ENCODE results near the gene APOO. TPM values are rescaled to one million over a fixed set of nuclear protein-coding genes. Genes with fewer than 3 reads are reported as not detected.

Gene APOO
- polyA plus RNA-seq, 1 donor from 2014 or later = 42.5 TPM

DNA sequence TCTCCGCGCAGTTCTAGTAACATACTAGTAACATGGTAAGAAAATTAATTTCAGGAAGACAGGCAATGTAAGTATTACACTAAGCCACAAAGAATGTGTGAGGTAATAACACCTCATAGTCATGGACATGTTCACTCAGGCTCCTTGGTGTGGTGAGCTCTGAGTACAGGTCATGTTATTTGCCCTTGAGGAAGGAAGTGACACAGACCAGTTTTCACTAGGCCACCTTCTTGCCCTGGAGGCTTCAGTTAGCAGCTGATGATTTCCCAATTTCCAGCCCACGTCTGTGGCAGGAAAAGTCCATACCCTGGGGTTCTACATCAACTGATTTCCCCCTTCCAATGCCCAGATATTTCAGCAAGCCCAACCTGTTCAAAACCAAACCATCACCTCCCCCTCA, 6.7 kb downstream of the APOO start:
- Histone ChIP-seq H3K27me3 (ENCODE audit: insufficient read depth, low read depth, low read length) (no peaks in the 10 kb centered on the region), H3K4me3 (ENCODE audit: low read length) (no peak overlapping the region), H3F3A (ENCODE audit: insufficient read depth, low read length, poor library complexity, severe bottlenecking) (no peaks in the 10 kb centered on the region), H3K9me3 (ENCODE audit: low read length) (no peaks in the 10 kb centered on the region), H3K9me2 (ENCODE audit: insufficient read depth, low read length) (no peaks in the 10 kb centered on the region), H3K79me2 (replicated peaks; ENCODE audit: insufficient read depth, low read length) (no peaks in the 10 kb centered on the region), H3K4me2 (ENCODE audit: low read length) (no peak overlapping the region), H4K20me1 (ENCODE audit: insufficient read depth) (no peaks in the 10 kb centered on the region), H3K36me3 (ENCODE audit: insufficient read depth, low read length) (no peaks in the 10 kb centered on the region), H2AFZ (ENCODE audit: low read depth, low read length) (no peak overlapping the region), H3K27ac (ENCODE audit: low read length) (no peak overlapping the region), H3K9ac (ENCODE audit: low read length) (no peak overlapping the region)
- TF ChIP-seq RAD21 (conservative IDR thresholded peaks at IDR 0.05) = no peak
- TF ChIP-seq EZH2 (IDR thresholded peaks at IDR 0.05; ENCODE audit: borderline replicate concordance, insufficient read depth, low read length, poor library complexity, severe bottlenecking) = no peak
- no peak for TF ChIP-seq EP300 (conservative IDR thresholded peaks at IDR 0.05; ENCODE audit: poor library complexity, severe bottlenecking)
- TF ChIP-seq TAF1 (IDR thresholded peaks at IDR 0.05; ENCODE audit: low read depth) = no peak
- TF ChIP-seq POLR2AphosphoS5 (IDR thresholded peaks at IDR 0.05) = no peak
- TF ChIP-seq, protein P1, sequence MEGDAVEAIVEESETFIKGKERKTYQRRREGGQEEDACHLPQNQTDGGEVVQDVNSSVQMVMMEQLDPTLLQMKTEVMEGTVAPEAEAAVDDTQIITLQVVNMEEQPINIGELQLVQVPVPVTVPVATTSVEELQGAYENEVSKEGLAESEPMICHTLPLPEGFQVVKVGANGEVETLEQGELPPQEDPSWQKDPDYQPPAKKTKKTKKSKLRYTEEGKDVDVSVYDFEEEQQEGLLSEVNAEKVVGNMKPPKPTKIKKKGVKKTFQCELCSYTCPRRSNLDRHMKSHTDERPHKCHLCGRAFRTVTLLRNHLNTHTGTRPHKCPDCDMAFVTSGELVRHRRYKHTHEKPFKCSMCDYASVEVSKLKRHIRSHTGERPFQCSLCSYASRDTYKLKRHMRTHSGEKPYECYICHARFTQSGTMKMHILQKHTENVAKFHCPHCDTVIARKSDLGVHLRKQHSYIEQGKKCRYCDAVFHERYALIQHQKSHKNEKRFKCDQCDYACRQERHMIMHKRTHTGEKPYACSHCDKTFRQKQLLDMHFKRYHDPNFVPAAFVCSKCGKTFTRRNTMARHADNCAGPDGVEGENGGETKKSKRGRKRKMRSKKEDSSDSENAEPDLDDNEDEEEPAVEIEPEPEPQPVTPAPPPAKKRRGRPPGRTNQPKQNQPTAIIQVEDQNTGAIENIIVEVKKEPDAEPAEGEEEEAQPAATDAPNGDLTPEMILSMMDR (IDR thresholded peaks at IDR 0.05; ENCODE audit: poor library complexity, severe bottlenecking) = no peak
- TF ChIP-seq, protein P2, sequence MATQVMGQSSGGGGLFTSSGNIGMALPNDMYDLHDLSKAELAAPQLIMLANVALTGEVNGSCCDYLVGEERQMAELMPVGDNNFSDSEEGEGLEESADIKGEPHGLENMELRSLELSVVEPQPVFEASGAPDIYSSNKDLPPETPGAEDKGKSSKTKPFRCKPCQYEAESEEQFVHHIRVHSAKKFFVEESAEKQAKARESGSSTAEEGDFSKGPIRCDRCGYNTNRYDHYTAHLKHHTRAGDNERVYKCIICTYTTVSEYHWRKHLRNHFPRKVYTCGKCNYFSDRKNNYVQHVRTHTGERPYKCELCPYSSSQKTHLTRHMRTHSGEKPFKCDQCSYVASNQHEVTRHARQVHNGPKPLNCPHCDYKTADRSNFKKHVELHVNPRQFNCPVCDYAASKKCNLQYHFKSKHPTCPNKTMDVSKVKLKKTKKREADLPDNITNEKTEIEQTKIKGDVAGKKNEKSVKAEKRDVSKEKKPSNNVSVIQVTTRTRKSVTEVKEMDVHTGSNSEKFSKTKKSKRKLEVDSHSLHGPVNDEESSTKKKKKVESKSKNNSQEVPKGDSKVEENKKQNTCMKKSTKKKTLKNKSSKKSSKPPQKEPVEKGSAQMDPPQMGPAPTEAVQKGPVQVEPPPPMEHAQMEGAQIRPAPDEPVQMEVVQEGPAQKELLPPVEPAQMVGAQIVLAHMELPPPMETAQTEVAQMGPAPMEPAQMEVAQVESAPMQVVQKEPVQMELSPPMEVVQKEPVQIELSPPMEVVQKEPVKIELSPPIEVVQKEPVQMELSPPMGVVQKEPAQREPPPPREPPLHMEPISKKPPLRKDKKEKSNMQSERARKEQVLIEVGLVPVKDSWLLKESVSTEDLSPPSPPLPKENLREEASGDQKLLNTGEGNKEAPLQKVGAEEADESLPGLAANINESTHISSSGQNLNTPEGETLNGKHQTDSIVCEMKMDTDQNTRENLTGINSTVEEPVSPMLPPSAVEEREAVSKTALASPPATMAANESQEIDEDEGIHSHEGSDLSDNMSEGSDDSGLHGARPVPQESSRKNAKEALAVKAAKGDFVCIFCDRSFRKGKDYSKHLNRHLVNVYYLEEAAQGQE (IDR thresholded peaks at IDR 0.05; ENCODE audit: borderline replicate concordance) = no peak
- TF ChIP-seq MXI1 (conservative IDR thresholded peaks at IDR 0.05; ENCODE audit: poor library complexity, severe bottlenecking) = no peak
- no peak for TF ChIP-seq SMC3 (conservative IDR thresholded peaks at IDR 0.05; ENCODE audit: poor library complexity)

DNA sequence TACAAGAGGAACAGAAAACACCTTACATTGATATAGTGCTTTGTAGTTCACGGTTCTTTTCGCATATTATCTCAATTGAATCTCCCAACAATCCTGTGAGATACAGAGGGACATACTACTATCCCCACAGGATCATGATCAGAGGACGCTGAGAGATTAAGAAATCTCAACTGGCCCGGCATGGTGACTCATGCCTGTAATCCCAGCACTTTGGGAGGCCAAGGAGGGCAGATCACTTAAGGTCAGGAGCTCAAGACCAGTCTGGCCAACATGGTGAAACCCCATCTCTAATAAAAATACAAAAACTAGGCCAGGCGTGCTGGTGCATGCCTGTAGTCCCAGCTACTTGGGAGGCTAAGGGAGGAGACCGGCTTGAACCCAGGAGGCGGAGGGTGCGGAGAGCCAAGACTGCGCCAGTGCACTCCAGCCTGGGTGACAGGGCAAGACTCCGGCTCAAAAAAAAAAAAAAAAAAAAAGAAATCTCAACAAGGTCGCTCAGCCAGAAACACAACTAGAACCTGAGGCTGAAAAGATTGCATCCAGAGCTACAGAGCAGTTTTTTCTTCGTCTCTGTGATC, 7.4 kb downstream of the APOO start:
- Histone ChIP-seq H3K9ac (ENCODE audit: low read length) (no peak overlapping the region), H3K27ac (ENCODE audit: low read length) (no peak overlapping the region)

More for the DNA sequence above, 7.4 kb downstream of the APOO start:
- TF ChIP-seq EP300 (conservative IDR thresholded peaks at IDR 0.05; ENCODE audit: poor library complexity, severe bottlenecking) = no peak
- Histone ChIP-seq H3F3A (ENCODE audit: insufficient read depth, low read length, poor library complexity, severe bottlenecking) (no peaks in the 10 kb centered on the region), H4K20me1 (ENCODE audit: insufficient read depth) (no peaks in the 10 kb centered on the region), H3K9me3 (ENCODE audit: low read length) (no peaks in the 10 kb centered on the region), H3K36me3 (ENCODE audit: insufficient read depth, low read length) (no peaks in the 10 kb centered on the region), H3K9me2 (ENCODE audit: insufficient read depth, low read length) (no peaks in the 10 kb centered on the region), H3K4me2 (ENCODE audit: low read length) (no peak overlapping the region), H3K79me2 (replicated peaks; ENCODE audit: insufficient read depth, low read length) (no peaks in the 10 kb centered on the region), H3K4me3 (ENCODE audit: low read length) (no peak overlapping the region), H3K27me3 (ENCODE audit: insufficient read depth, low read depth, low read length) (no peaks in the 10 kb centered on the region), H2AFZ (ENCODE audit: low read depth, low read length) (no peak overlapping the region)

Data from neural cell (in vitro differentiated cells).